T-cell (primary cell): ENCODE results near the gene RTP2. TPM values are rescaled to one million over a fixed set of nuclear protein-coding genes. Genes with fewer than 3 reads are reported as not detected.

Experiments
- ATAC-seq, 4 experiments: fragments of 200-7000 bp in 3 of 4; fragments of 150-1000 bp in 1 of 4; cut with Tn5 transposase; replicated peaks in 1 of 4; 1 replicate in 3 of 4; 2 replicates in 1 of 4; pipeline ENCODE4 v1.10.0; 2021; ENCODE audit warnings: moderate library complexity in 3 of 4, mild to moderate bottlenecking in 2 of 4, moderate number of reproducible peaks in 1 of 4
- CTCF ChIA-PET, 2 donors: fragments of 300-600 bp; sonication (Branson Sonifier 250); formaldehyde crosslinking; loops; one replicate each; lab custom pipeline; 2022; ENCODE audit warnings: antibody characterized with exemption in 2 of 2; lab: Charles Lee
- POLR2A ChIA-PET, 2 donors: fragments of 300-600 bp; sonication (Branson Sonifier 250); formaldehyde crosslinking; loops; one replicate each; lab custom pipeline; 2022; ENCODE audit warnings: antibody characterized with exemption in 2 of 2; lab: Charles Lee
- DNase-seq, 35 experiments: peaks; one replicate each; pipeline versions ENCODE4 v3.0.0 to v3.0.0-alpha.2; 2013 to 2023
- H3K27ac ChIP-seq: one replicate; pipeline ENCODE4 v1.5.1; 2013; ENCODE audit warnings: low read length
- H3K27me3 ChIP-seq, 2 experiments: replicated peaks in 1 of 2; 1 replicate in 1 of 2; 2 replicates in 1 of 2; pipeline versions ENCODE4 v1.6.1 to v1.7.0; 2013; ENCODE audit warnings: low read length in 1 of 2, mixed read lengths in 1 of 2; ENCODE audit not compliant: control insufficient read depth in 2 of 2, insufficient read depth in 2 of 2; ENCODE audit errors: extremely low read depth in 1 of 2
- H3K36me3 ChIP-seq, 2 donors: 1 replicate in 1 of 2; 2 replicates in 1 of 2; pipeline versions ENCODE4 v1.6.1 to v1.7.0; 2013; ENCODE audit warnings: low read length in 1 of 2; ENCODE audit not compliant: control insufficient read depth in 2 of 2, insufficient read depth in 1 of 2; ENCODE audit errors: extremely low read depth in 1 of 2
- H3K4me1 ChIP-seq, 2 experiments: 1 replicate in 1 of 2; 2 replicates in 1 of 2; pipeline versions ENCODE4 v1.6.1 to v1.7.0; 2013; ENCODE audit warnings: low read length in 2 of 2, mixed read lengths in 1 of 2; ENCODE audit not compliant: insufficient read depth in 2 of 2, control insufficient read depth in 1 of 2; ENCODE audit errors: extremely low read depth in 1 of 2
- H3K4me3 ChIP-seq, 2 donors: 1 replicate in 1 of 2; 2 replicates in 1 of 2; pipeline versions ENCODE4 v1.5.1 to v1.7.0; 2013; ENCODE audit warnings: mild to moderate bottlenecking in 2 of 2, low read length in 1 of 2, moderate library complexity in 1 of 2; ENCODE audit not compliant: control insufficient read depth in 1 of 2; ENCODE audit errors: extremely low read depth in 1 of 2
- H3K9me3 ChIP-seq: 2 replicates; pipeline ENCODE4 v1.7.0; 2013
- H3K27ac Mint-ChIP-seq, 2 donors: one replicate each; pipeline ENCODE4 v1.8.0; 2020 to 2021; ENCODE audit warnings: mild to moderate bottlenecking in 2 of 2, mixed read lengths in 2 of 2
- H3K27me3 Mint-ChIP-seq, 2 donors: one replicate each; pipeline ENCODE4 v1.8.0; 2021 to 2022; ENCODE audit warnings: mixed read lengths in 2 of 2
- H3K36me3 Mint-ChIP-seq: one replicate; pipeline ENCODE4 v1.8.0; 2021; ENCODE audit warnings: mixed read lengths
- H3K4me1 Mint-ChIP-seq, 3 donors: one replicate each; pipeline ENCODE4 v1.8.0; 2020 to 2022; ENCODE audit warnings: mixed read lengths in 3 of 3, mild to moderate bottlenecking in 1 of 3
- H3K4me3 Mint-ChIP-seq, 3 donors: one replicate each; pipeline ENCODE4 v1.8.0; 2020 to 2022; ENCODE audit warnings: mild to moderate bottlenecking in 3 of 3, mixed read lengths in 3 of 3, moderate library complexity in 3 of 3
- H3K9me3 Mint-ChIP-seq, 3 donors: one replicate each; pipeline ENCODE4 v1.8.0; 2020 to 2022; ENCODE audit warnings: mixed read lengths in 3 of 3
- WGBS: methylation state at CpG from one replicate; pipeline ENCODE4 v1.1.5; 2013; ENCODE audit warnings: missing lambda C conversion rate; ENCODE audit not compliant: insufficient coverage; 5-methylcytosine and 5-hydroxymethylcytosine counted together
- total RNA-seq, 35 experiments: library from RNA in 6 of 35; stranded (reverse) in 6 of 35; fragments of 120-200 nt in 1 of 35; gene quantifications; one replicate each; pipeline versions ENCODE4 v1.2.1 to v1.2.4 and lab custom pipeline; 2013 to 2026

RTP2 gene
- total RNA-seq, 5 donors from 2014 or later (not counting 1 experiment from before 2014, with no cell fraction given): not detected

DNA sequence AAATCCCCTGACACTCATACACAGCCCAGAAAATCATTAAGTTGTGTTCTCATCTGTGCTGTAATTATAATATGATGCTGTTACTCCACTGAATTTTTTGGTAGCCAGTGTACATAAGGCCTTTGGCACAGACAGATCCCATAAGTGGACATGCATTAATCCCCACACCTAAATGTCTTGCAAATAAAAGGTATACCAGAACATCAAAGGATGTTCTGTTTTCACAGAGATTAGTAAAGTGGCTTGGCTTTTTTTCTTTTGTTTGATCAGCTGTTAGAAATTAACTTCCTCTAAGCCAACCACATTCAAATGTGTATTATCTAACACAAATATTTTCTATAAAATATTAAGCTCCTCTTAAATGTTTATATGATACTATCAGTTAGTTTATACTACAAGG is 34.8 kb downstream of the RTP2 start:
- H3K4me1 Mint-ChIP-seq: no peaks in the 10 kb centered on the region
- H3K36me3 Mint-ChIP-seq: no peaks in the 10 kb centered on the region
- DNase-seq (no peak), ATAC-seq (no peak)
- H3K9me3 Mint-ChIP-seq: peaks cover 0 to 4% (median 0%) of the 10 kb centered on the region in 3 donors
- H3K36me3 ChIP-seq: no peaks in the 10 kb centered on the region
- H3K27me3 ChIP-seq: peaks cover 6 to 13% of the 10 kb centered on the region in 2 experiments
- POLR2A ChIA-PET: no interaction called here
- no peaks in the 10 kb centered on the region for H3K9me3 ChIP-seq
- no peaks in the 10 kb centered on the region for H3K4me1 ChIP-seq
- peaks cover 45 to 57% of the 10 kb centered on the region in 2 donors for H3K27me3 Mint-ChIP-seq
- no peak overlapping the region for H3K27ac Mint-ChIP-seq
- H3K4me3 ChIP-seq: no peak overlapping the region
- no peak overlapping the region for H3K27ac ChIP-seq
- no peak overlapping the region for H3K4me3 Mint-ChIP-seq
- CTCF ChIA-PET: interaction anchor here (0.6 to 1.8 kb wide), 5 partner anchors 9 to 349 kb away, joined by 3 to 13 read pairs (median 9); no protein-coding TSS in a partner anchor

DNA sequence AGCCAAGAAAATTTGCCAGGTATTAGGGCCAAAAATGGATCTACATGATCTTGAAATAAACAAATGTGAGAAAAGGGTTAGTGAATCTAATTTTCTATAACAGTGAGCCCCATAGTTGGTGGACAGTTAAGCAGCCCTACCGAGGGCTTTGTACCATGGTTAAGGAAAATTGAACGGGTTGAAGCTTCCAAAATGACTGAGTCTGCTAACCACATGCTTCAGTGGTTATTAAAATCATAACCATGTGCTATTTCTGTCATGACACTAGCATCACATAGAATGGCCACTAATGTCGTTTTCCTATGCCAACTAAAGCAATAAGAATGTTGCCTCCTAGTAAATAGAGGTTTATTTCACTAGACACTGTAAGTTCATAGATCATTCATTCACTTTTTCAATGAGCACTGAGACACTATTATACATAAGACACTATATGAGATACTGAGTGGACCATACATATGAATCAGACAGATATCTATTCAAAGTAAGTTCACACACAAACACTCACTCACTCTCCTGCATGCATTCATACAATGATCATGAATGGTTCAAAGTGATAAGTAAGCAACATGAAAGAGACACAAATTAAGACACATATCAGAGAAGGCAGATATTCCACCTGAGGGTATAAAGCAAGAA is 36.5 kb downstream of the RTP2 start:
- CTCF ChIA-PET: no interaction called here
- WGBS: 20% methylated on average over 1 of the region's 3 CpGs
- H3K4me3 Mint-ChIP-seq: no peak overlapping the region

DNA sequence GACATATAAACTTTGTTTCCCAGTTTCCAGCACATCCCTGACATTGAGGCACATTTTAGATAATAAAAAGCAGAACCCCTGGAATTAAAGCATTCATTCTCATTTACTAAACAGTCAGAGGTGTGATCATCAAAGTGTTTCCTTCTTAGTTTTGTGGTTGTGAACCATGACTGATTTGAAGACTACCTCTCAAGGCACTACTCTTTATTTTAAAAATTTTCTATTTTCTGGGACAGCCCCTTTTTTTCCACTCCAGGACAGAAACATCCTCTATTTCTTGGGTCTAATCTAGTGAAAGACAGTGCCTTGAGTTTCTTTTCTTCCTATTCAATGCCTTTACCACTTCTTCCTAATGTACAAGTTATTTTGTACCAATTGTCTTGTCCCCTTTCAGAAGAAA is 37.3 kb downstream of the RTP2 start:
- DNase-seq: no peak
- Mint-ChIP-seq H3K27ac (no peak overlapping the region), H3K27me3 (peaks cover 35 to 46% of the 10 kb centered on the region in 2 donors), H3K4me1 (no peaks in the 10 kb centered on the region), H3K9me3 (no peaks in the 10 kb centered on the region), H3K4me3 (no peak overlapping the region), H3K36me3 (no peaks in the 10 kb centered on the region)
- Histone ChIP-seq H3K36me3 (no peaks in the 10 kb centered on the region), H3K9me3 (no peaks in the 10 kb centered on the region), H3K4me1 (no peaks in the 10 kb centered on the region), H3K27me3 (peaks cover 4 to 10% of the 10 kb centered on the region in 2 experiments), H3K27ac (no peak overlapping the region), H3K4me3 (no peak overlapping the region)
- no peak for ATAC-seq
- ChIA-PET POLR2A (no interaction called here), CTCF (interaction anchor here in 1 of 2 donors (1.1 to 1.2 kb wide), 2 partner anchors 11 to 345 kb away, joined by 3 to 4 read pairs; no protein-coding TSS in a partner anchor)

More for the DNA sequence above, 36.5 kb downstream of the RTP2 start:
- Mint-ChIP-seq H3K27me3 (peaks cover 36 to 50% of the 10 kb centered on the region in 2 donors), H3K4me1 (no peaks in the 10 kb centered on the region), H3K27ac (no peak overlapping the region), H3K36me3 (no peaks in the 10 kb centered on the region), H3K9me3 (peaks cover 0 to 4% (median 0%) of the 10 kb centered on the region in 3 donors)
- POLR2A ChIA-PET: no interaction called here
- DNase-seq: no peak
- no peak for ATAC-seq
- Histone ChIP-seq H3K9me3 (no peaks in the 10 kb centered on the region), H3K4me3 (no peak overlapping the region), H3K27me3 (peaks cover 4 to 13% of the 10 kb centered on the region in 2 experiments), H3K36me3 (no peaks in the 10 kb centered on the region), H3K27ac (no peak overlapping the region), H3K4me1 (no peaks in the 10 kb centered on the region)

DNA sequence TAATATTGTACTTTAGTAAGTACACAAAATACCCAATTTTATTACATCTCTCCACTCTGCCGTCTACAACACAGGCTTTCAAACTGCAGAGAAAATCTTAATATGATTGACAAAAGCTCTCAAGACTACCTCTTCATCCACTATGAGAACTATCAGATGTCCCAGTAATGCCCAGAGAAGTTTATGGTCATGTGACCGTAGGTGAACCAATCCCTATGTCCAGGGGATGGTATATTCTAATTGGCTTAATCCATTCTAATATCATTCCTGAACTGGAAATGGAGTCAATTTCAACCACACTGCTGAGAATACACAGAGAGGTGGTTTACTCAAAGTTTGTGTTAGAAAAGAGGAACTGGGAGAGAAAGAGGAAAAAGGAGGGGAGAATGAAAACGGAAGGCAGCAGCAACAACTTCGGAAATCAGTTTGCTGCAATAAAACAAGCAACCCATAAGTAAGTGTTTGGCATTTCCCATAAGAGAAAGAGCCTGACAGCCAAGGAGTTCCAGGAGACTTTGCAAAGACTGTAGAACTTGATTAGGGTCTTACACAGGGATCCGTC is 39.4 kb downstream of the RTP2 start:
- no peak overlapping the region for H3K27ac ChIP-seq
- no peaks in the 10 kb centered on the region for H3K4me1 Mint-ChIP-seq
- H3K4me3 Mint-ChIP-seq: no peak overlapping the region
- H3K27ac Mint-ChIP-seq: no peak overlapping the region
- H3K27me3 ChIP-seq: no peaks in the 10 kb centered on the region
- H3K9me3 ChIP-seq: no peaks in the 10 kb centered on the region
- no peak for DNase-seq
- H3K27me3 Mint-ChIP-seq: peaks cover 21 to 36% of the 10 kb centered on the region in 2 donors
- ChIA-PET CTCF (interaction anchor here in 1 of 2 donors (0.9 kb wide), 1 partner anchor 343 kb away, joined by 4 read pairs; no protein-coding TSS in a partner anchor), POLR2A (no interaction called here)
- no peak for ATAC-seq
- H3K36me3 Mint-ChIP-seq: no peaks in the 10 kb centered on the region
- H3K4me3 ChIP-seq: no peak overlapping the region
- no peaks in the 10 kb centered on the region for H3K9me3 Mint-ChIP-seq
- WGBS: 17% methylated on average over 2 of the region's 5 CpGs
- no peaks in the 10 kb centered on the region for H3K4me1 ChIP-seq
- H3K36me3 ChIP-seq: no peaks in the 10 kb centered on the region

DNA sequence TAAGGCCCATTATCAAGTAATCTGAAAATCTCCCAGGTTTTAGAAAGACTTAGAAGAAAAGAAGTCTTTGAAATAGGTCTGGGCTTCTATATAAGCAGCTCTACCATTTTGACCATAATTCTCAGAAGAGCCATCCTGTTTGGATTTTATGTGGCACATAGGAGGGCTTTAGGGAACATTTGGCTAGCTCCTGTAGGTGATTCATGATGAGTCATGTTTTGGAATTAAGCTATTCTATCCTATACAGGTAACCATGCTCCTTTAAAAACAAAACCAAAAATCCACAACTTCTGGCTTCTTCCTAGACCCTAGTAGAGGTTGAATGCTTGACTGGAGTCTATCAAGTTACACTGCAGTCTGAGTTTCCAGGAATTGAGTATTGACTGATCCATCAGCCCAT is 41.1 kb downstream of the RTP2 start:
- no peaks in the 10 kb centered on the region for H3K36me3 Mint-ChIP-seq
- no peak overlapping the region for H3K4me3 ChIP-seq
- no peak overlapping the region for H3K27ac Mint-ChIP-seq
- no peaks in the 10 kb centered on the region for H3K36me3 ChIP-seq
- no peak for DNase-seq
- H3K27me3 ChIP-seq: no peaks in the 10 kb centered on the region
- no peak for ATAC-seq
- H3K27me3 Mint-ChIP-seq: peaks cover 15 to 30% of the 10 kb centered on the region in 2 donors
- H3K27ac ChIP-seq: no peak overlapping the region
- H3K4me1 ChIP-seq: no peaks in the 10 kb centered on the region
- H3K4me1 Mint-ChIP-seq: no peaks in the 10 kb centered on the region
- H3K9me3 Mint-ChIP-seq: no peaks in the 10 kb centered on the region
- ChIA-PET CTCF (no interaction called here), POLR2A (no interaction called here)
- H3K9me3 ChIP-seq: no peaks in the 10 kb centered on the region
- H3K4me3 Mint-ChIP-seq: no peak overlapping the region

- peaks cover 47 to 51% of the 10 kb centered on the region in 2 donors for H3K27me3 Mint-ChIP-seq
- ChIA-PET POLR2A (no interaction called here), CTCF (no interaction called here)
- H3K27ac ChIP-seq: no peak overlapping the region
- WGBS: 8% methylated on average over 2 of the region's 2 CpGs
- no peak for ATAC-seq
- peaks cover 0 to 3% of the 10 kb centered on the region in 2 experiments for H3K27me3 ChIP-seq
- DNase-seq: no peak
- no peaks in the 10 kb centered on the region for H3K4me1 Mint-ChIP-seq
- no peak overlapping the region for H3K27ac Mint-ChIP-seq
- no peaks in the 10 kb centered on the region for H3K4me1 ChIP-seq
- H3K4me3 Mint-ChIP-seq: no peak overlapping the region
- H3K9me3 Mint-ChIP-seq: no peaks in the 10 kb centered on the region
- no peak overlapping the region for H3K4me3 ChIP-seq
- no peaks in the 10 kb centered on the region for H3K36me3 ChIP-seq
- no peaks in the 10 kb centered on the region for H3K9me3 ChIP-seq
- H3K36me3 Mint-ChIP-seq: no peaks in the 10 kb centered on the region
These were observed 51.1 kb downstream of the RTP2 start for GRCh38 chr3:187651282-187651681.
